Kidney (tissue), 14 donors: ENCODE results near the gene PPM1H. TPM values are rescaled to one million over a fixed set of nuclear protein-coding genes. Genes with fewer than 3 reads are reported as not detected.

Source experiments
- DNase-seq, 5 donors: peaks; one replicate each; pipeline ENCODE4 v3.0.0-alpha.2; 2013 to 2020
- FAIRE-seq: peaks from 2 replicates; lab custom pipeline; 2012; peaks lifted over from hg19 to GRCh38; lab: Jason Lieb, UNC
- H3K27ac ChIP-seq, 2 donors: one replicate each; pipeline ENCODE4 v1.7.0; 2013; ENCODE audit warnings: low read depth in 2 of 2, low read length in 2 of 2, inconsistent platforms in 1 of 2
- H3K27me3 ChIP-seq: one replicate; pipeline ENCODE4 v1.7.1; 2013; ENCODE audit warnings: low read length, inconsistent platforms; ENCODE audit not compliant: control insufficient read depth, insufficient read depth
- H3K36me3 ChIP-seq, 3 donors: one replicate each; pipeline versions ENCODE4 v1.7.0 to v1.7.1; 2013; ENCODE audit warnings: low read length in 3 of 3, control low read depth in 1 of 3, inconsistent platforms in 1 of 3; ENCODE audit not compliant: insufficient read depth in 3 of 3, control insufficient read depth in 2 of 3
- H3K4me1 ChIP-seq, 3 donors: one replicate each; pipeline versions ENCODE4 v1.7.0 to v1.7.1; 2013; ENCODE audit warnings: low read length in 3 of 3, inconsistent platforms in 1 of 3, low read depth in 1 of 3; ENCODE audit not compliant: control insufficient read depth in 2 of 3, insufficient read depth in 2 of 3
- H3K4me3 ChIP-seq, 3 donors: one replicate each; pipeline versions ENCODE4 v1.7.0 to v1.8.1; 2013; ENCODE audit warnings: low read length in 3 of 3, control low read depth in 1 of 3, inconsistent platforms in 1 of 3
- H3K9ac ChIP-seq, 3 donors: one replicate each; pipeline versions ENCODE4 v1.7.0 to v1.7.1; 2013; ENCODE audit warnings: low read length in 3 of 3, control low read depth in 1 of 3, inconsistent platforms in 1 of 3
- H3K9me3 ChIP-seq, 3 donors: one replicate each; pipeline versions ENCODE4 v1.7.0 to v1.7.1; 2013; ENCODE audit warnings: low read length in 3 of 3, control low read depth in 1 of 3, inconsistent platforms in 1 of 3; ENCODE audit not compliant: control insufficient read depth in 2 of 3, insufficient read depth in 1 of 3
- intact Hi-C: fragments of 100-400 bp; cut with DNase I; formaldehyde crosslinking; loops from one replicate; pipeline ENCODE4 v1.11.1; 2022
- polyA plus RNA-seq: library from polyadenylated mRNA; stranded (reverse); fragments of 350-450 nt; fragmentation: Illumina TruSeq; extraction: RNeasy Lipid Tissue Mini Kit (QIAGEN cat#74804); gene quantifications from one replicate; pipeline ENCODE4 v1.2.3, GENCODE V29; 2014; ENCODE audit warnings: low read depth, low replicate concordance; ENCODE audit not compliant: insufficient read depth
- total RNA-seq: library from RNA; stranded (reverse); fragmentation: NEBNext Ultra II Directional; extraction: Animal tissue kit (Norgen Biotek cat#: 25700); gene quantifications from one replicate; pipeline ENCODE4 v1.2.1, GENCODE V29; 2021
- TF ChIP-seq, protein P1 (sequence below): IDR thresholded peaks from 3 replicates; pipeline ENCODE4 v1.5.1; 2012; ENCODE audit warnings: mild to moderate bottlenecking, moderate library complexity, borderline replicate concordance; ENCODE audit not compliant: insufficient read depth; ENCODE audit errors: extremely low read depth
- donor health status: control.
- donor health status: control.
- donor health status: control.
- donor health status: control.
- donor health status: control.
- donor health status: DM: yes; HTN: yes; CAD: no.
- donor health status: Normal renal cell carcinoma (clear cell type).

The PPM1H gene
- total and polyA plus RNA-seq, 2 donors from 2014 or later, result 8.7 to 25.0 TPM

- TF ChIP-seq, protein P1, sequence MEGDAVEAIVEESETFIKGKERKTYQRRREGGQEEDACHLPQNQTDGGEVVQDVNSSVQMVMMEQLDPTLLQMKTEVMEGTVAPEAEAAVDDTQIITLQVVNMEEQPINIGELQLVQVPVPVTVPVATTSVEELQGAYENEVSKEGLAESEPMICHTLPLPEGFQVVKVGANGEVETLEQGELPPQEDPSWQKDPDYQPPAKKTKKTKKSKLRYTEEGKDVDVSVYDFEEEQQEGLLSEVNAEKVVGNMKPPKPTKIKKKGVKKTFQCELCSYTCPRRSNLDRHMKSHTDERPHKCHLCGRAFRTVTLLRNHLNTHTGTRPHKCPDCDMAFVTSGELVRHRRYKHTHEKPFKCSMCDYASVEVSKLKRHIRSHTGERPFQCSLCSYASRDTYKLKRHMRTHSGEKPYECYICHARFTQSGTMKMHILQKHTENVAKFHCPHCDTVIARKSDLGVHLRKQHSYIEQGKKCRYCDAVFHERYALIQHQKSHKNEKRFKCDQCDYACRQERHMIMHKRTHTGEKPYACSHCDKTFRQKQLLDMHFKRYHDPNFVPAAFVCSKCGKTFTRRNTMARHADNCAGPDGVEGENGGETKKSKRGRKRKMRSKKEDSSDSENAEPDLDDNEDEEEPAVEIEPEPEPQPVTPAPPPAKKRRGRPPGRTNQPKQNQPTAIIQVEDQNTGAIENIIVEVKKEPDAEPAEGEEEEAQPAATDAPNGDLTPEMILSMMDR, result no peak
- H3K36me3 ChIP-seq, result peaks cover 0 to under 1% (median 0%) of the 10 kb centered on the region in 3 donors
- DNase-seq (peak in 2 of 5 donors; percentile 47 to 82), FAIRE-seq (no peak)
- no peak overlapping the region for H3K4me3 ChIP-seq
- no peak overlapping the region for H3K9ac ChIP-seq
- H3K9me3 ChIP-seq, result no peaks in the 10 kb centered on the region
- H3K27ac ChIP-seq, result no peak overlapping the region
- intact Hi-C loops, result no loop called here
- peaks cover 9 to 13% (median 9%) of the 10 kb centered on the region in 3 donors for H3K4me1 ChIP-seq
- no peaks in the 10 kb centered on the region for H3K27me3 ChIP-seq
Measured at GRCh38 chr12:62712681-62713573, 222.0 kb downstream of the PPM1H start.

DNA sequence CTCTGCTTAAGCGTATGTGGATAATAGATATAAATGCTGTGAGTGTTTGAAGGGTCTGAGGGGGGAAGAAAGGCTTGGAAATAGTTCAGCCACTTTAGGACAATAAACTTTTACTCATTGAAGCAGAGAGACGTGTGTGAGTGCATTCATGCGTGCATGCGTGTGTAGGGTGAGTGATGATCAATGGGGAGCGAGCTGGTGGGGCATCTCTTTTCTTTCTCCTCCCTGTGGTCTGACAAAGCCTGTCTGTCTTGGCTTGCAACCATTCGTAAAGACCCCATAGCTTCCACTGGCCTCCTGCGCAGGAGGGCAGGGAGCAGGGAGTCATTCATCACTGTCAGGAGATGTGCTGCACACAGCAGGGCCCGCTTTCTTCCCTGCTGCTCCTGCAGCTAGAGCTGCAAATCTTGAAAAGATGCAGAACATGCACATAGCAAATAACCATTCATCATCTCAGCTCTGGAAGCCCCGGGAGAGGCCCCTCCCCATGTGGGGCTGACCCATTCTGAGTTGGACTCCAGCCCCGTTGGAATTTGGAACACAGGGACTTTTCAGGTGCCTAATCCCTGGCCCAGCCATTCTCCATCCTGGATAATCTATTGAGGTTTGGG lies 223.2 kb downstream of the PPM1H start:
- Histone ChIP-seq H3K9me3 (no peaks in the 10 kb centered on the region), H3K36me3 (peaks cover 0 to 2% (median 0%) of the 10 kb centered on the region in 3 donors), H3K4me3 (no peak overlapping the region), H3K4me1 (peaks cover 3 to 13% (median 4%) of the 10 kb centered on the region in 3 donors), H3K9ac (no peak overlapping the region), H3K27ac (no peak overlapping the region), H3K27me3 (no peaks in the 10 kb centered on the region)
- TF ChIP-seq, protein P1, result no peak
- FAIRE-seq, result no peak
- DNase-seq, result peak in 4 of 5 donors; percentile 39 to 65 (median 52)
- intact Hi-C loops, result no loop called here

GRCh38 chr12:62709311-62709710 lies 225.6 kb downstream of the PPM1H start:
- no peak overlapping the region for H3K27ac ChIP-seq
- H3K9me3 ChIP-seq, result no peaks in the 10 kb centered on the region
- H3K27me3 ChIP-seq, result no peaks in the 10 kb centered on the region
- TF ChIP-seq, protein P1, result no peak
- peaks cover 2 to 5% (median 3%) of the 10 kb centered on the region in 3 donors for H3K4me1 ChIP-seq
- no peak for DNase-seq
- H3K4me3 ChIP-seq, result no peak overlapping the region
- H3K36me3 ChIP-seq, result peaks cover 0 to 2% (median 0%) of the 10 kb centered on the region in 3 donors
- FAIRE-seq, result no peak
- no peak overlapping the region for H3K9ac ChIP-seq
- intact Hi-C loops, result no loop called here
